Measurements from ENCODE around the gene BANF1.

GRCh38 chr11:65977621-65978390, 24.5 kb upstream of the BANF1 start:
- no peak for TF ChIP-seq EZH2 (IDR thresholded peaks at IDR 0.05; ENCODE audit: low read depth)
- no peak for TF ChIP-seq CTCF (conservative IDR thresholded peaks at IDR 0.05)
